H1 (cell line): ENCODE measurements around the gene LDLRAD4.

Experiments used
- CHD2 ChIP-seq: IDR thresholded peaks from 2 replicates; pipeline ENCODE4 v1.6.1; 2012; ENCODE audit warnings: low read length, improper control_type of control experiment
- GTF2F1 ChIP-seq: IDR thresholded peaks from 2 replicates; pipeline ENCODE4 v1.6.1; 2012; ENCODE audit warnings: low read depth, low read length, improper control_type of control experiment, borderline replicate concordance
- POLR2A ChIP-seq, 2 experiments: IDR thresholded peaks; 1 replicate in 1 of 2; 2 replicates in 1 of 2; pipeline ENCODE4 v1.6.1; 2011; ENCODE audit warnings: low read depth in 2 of 2, low read length in 2 of 2, mild to moderate bottlenecking in 2 of 2; ENCODE audit errors: control extremely low read depth in 1 of 2
- POLR2AphosphoS5 ChIP-seq: IDR thresholded peaks from 2 replicates; pipeline ENCODE4 v1.6.1; 2011; ENCODE audit warnings: low read depth, low read length
- TF ChIP-seq, protein P1 (sequence below): IDR thresholded peaks from 2 replicates; pipeline ENCODE4 v1.6.1; 2012; ENCODE audit warnings: inconsistent platforms
- TF ChIP-seq, protein P2 (sequence below): IDR thresholded peaks from 2 replicates; pipeline ENCODE4 v1.6.1; 2011; ENCODE audit warnings: low read length, improper control_type of control experiment

DNA sequence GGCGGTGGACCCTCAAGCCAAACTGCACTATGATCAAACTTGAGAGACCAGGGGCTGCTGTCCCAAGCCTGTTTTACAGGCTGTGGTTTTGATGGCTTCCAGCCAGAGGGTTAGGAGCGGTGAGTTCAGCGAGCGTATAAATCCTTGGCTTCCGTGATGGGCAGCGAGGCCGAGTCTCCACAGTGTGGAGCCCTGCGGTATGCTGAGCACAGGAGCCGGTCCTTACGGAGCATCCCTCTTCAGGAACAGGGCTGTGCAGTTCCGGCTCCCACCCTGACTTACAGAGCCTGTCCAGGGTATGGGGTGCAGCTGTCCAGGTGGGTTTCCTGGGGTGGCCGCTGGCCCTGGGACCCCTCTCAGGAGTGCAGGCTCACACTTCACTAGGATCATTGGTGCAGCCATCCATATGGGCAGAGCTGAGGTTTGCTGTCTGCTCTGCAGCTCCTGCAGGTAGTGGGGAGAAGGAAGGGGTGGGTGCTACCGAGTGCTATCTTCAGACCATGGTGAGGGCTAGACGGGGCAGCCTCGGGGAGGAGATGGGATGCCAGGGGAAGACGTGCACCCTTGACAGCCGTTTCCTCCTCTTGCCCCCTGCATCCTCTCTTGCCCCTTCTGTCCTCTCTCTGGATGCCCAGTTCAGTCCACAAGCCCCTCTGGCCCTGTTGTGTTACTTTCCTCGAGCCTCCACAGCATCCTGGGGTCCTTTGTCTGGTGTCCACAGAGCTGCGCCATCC lies 403.5 kb downstream of the LDLRAD4 start:
- TF ChIP-seq GTF2F1 (no peak), POLR2A (IDR thresholded peaks at IDR 0.05; ENCODE audit: control extremely low read depth in 1 of 2, low read depth in 2 of 2, low read length in 2 of 2) (no peak), CHD2 (no peak), POLR2AphosphoS5 (no peak)
- TF ChIP-seq, protein P1, sequence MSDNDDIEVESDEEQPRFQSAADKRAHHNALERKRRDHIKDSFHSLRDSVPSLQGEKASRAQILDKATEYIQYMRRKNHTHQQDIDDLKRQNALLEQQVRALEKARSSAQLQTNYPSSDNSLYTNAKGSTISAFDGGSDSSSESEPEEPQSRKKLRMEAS, result no peak
- TF ChIP-seq, protein P2, sequence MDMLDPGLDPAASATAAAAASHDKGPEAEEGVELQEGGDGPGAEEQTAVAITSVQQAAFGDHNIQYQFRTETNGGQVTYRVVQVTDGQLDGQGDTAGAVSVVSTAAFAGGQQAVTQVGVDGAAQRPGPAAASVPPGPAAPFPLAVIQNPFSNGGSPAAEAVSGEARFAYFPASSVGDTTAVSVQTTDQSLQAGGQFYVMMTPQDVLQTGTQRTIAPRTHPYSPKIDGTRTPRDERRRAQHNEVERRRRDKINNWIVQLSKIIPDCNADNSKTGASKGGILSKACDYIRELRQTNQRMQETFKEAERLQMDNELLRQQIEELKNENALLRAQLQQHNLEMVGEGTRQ, result no peak
